Common myeloid progenitor, CD34-positive (primary cell): ENCODE data around the gene ANK3.

Experiments
- CTCF ChIA-PET: fragments of 350-600 bp; sonication (Branson Sonifier 250); formaldehyde crosslinking; loops from one replicate; lab custom pipeline; 2021; ENCODE audit warnings: antibody characterized with exemption; lab: Charles Lee
- POLR2A ChIA-PET: fragments of 350-600 bp; sonication (Branson Sonifier 250); formaldehyde crosslinking; loops from one replicate; lab custom pipeline; 2021; ENCODE audit warnings: antibody characterized with exemption; lab: Charles Lee
- DNase-seq, 3 donors: peaks; one replicate each; pipeline versions ENCODE4 v3.0.0 to v3.0.0-alpha.2; 2013
- H3K27ac ChIP-seq, 2 experiments: 1 replicate in 1 of 2; 2 replicates in 1 of 2; pipeline ENCODE4 v1.7.0; 2013; ENCODE audit warnings: inconsistent platforms in 2 of 2, low read length in 2 of 2, mild to moderate bottlenecking in 2 of 2, low read depth in 1 of 2, moderate library complexity in 1 of 2; ENCODE audit not compliant: severe bottlenecking in 2 of 2, insufficient read depth in 1 of 2, poor library complexity in 1 of 2
- H3K27me3 ChIP-seq, 5 experiments: replicated peaks in 2 of 5; 1 replicate in 3 of 5; 2 replicates in 2 of 5; pipeline versions ENCODE4 v1.6.1 to v1.7.0; 2013; ENCODE audit warnings: low read length in 4 of 5, mild to moderate bottlenecking in 2 of 5, moderate library complexity in 2 of 5, inconsistent platforms in 1 of 5; ENCODE audit not compliant: insufficient read depth in 5 of 5, control insufficient read depth in 4 of 5
- H3K36me3 ChIP-seq, 4 experiments: 1 replicate in 2 of 4; 2 replicates in 2 of 4; pipeline versions ENCODE4 v1.6.1 to v1.7.0; 2013; ENCODE audit warnings: low read length in 3 of 4, control low read depth in 1 of 4, mild to moderate bottlenecking in 1 of 4; ENCODE audit not compliant: control insufficient read depth in 4 of 4, insufficient read depth in 4 of 4
- H3K4me1 ChIP-seq, 4 experiments: 1 replicate in 3 of 4; 2 replicates in 1 of 4; pipeline versions ENCODE4 v1.6.1 to v1.7.1; 2013; ENCODE audit warnings: low read length in 3 of 4, mild to moderate bottlenecking in 3 of 4, control low read depth in 1 of 4, inconsistent platforms in 1 of 4, moderate library complexity in 1 of 4; ENCODE audit not compliant: control insufficient read depth in 4 of 4, insufficient read depth in 4 of 4; ENCODE audit errors: control extremely low read depth in 1 of 4
- H3K4me3 ChIP-seq, 7 experiments: 1 replicate in 4 of 7; 2 replicates in 3 of 7; pipeline versions ENCODE4 v1.5.1 to v1.7.0; 2013; ENCODE audit warnings: mild to moderate bottlenecking in 7 of 7, low read length in 6 of 7, moderate library complexity in 6 of 7, inconsistent platforms in 2 of 7, low read depth in 2 of 7, control low read depth in 1 of 7; ENCODE audit not compliant: insufficient read depth in 4 of 7, control insufficient read depth in 1 of 7; ENCODE audit errors: extremely low read depth in 1 of 7
- H3K9me3 ChIP-seq, 5 experiments: 1 replicate in 4 of 5; 2 replicates in 1 of 5; pipeline versions ENCODE4 v1.6.1 to v1.7.1; 2013; ENCODE audit warnings: low read length in 4 of 5, mild to moderate bottlenecking in 2 of 5, inconsistent platforms in 1 of 5, low read depth in 1 of 5, moderate library complexity in 1 of 5; ENCODE audit not compliant: control insufficient read depth in 4 of 5, insufficient read depth in 2 of 5; ENCODE audit errors: control extremely low read depth in 1 of 5
- WGBS: methylation state at CpG from one replicate; pipeline ENCODE4 v1.1.5; 2013; ENCODE audit not compliant: insufficient coverage; 5-methylcytosine and 5-hydroxymethylcytosine counted together

ANK3 gene

GRCh38 chr10:60368875-60369546 lies 20.7 kb downstream of the ANK3 start:
- no peaks in the 10 kb centered on the region for H3K36me3 ChIP-seq
- no peak overlapping the region for H3K4me3 ChIP-seq
- H3K27ac ChIP-seq = no peak overlapping the region
- ChIA-PET POLR2A (no interaction called here), CTCF (no interaction called here)
- DNase-seq = no peak
- no peaks in the 10 kb centered on the region for H3K4me1 ChIP-seq
- H3K27me3 ChIP-seq = no peaks in the 10 kb centered on the region
- H3K9me3 ChIP-seq = no peaks in the 10 kb centered on the region
- 100% methylated on average over 1 of the region's 5 CpGs for WGBS

- no peak for DNase-seq
- ChIA-PET POLR2A (no interaction called here), CTCF (no interaction called here)
- no peaks in the 10 kb centered on the region for H3K4me1 ChIP-seq
- no CpG with 5 or more reads among the region's 1 CpG for WGBS
- no peaks in the 10 kb centered on the region for H3K36me3 ChIP-seq
- no peaks in the 10 kb centered on the region for H3K9me3 ChIP-seq
- H3K27me3 ChIP-seq = no peaks in the 10 kb centered on the region
- H3K27ac ChIP-seq = no peak overlapping the region
- no peak overlapping the region for H3K4me3 ChIP-seq
Measured at GRCh38 chr10:60367901-60368300, 21.8 kb downstream of the ANK3 start.

GRCh38 chr10:60367431-60367830 lies 22.2 kb downstream of the ANK3 start:
- POLR2A ChIA-PET = no interaction called here
- 71% methylated on average over 1 of the region's 2 CpGs for WGBS
- no peaks in the 10 kb centered on the region for H3K4me1 ChIP-seq
- DNase-seq = no peak
- no peaks in the 10 kb centered on the region for H3K36me3 ChIP-seq
- no peaks in the 10 kb centered on the region for H3K9me3 ChIP-seq
- CTCF ChIA-PET = no interaction called here
- H3K4me3 ChIP-seq = no peak overlapping the region
- H3K27me3 ChIP-seq = no peaks in the 10 kb centered on the region
- H3K27ac ChIP-seq = no peak overlapping the region

GRCh38 chr10:60367024-60367423 lies 22.7 kb downstream of the ANK3 start:
- Histone ChIP-seq H3K27me3 (no peaks in the 10 kb centered on the region), H3K4me1 (no peaks in the 10 kb centered on the region), H3K4me3 (no peak overlapping the region), H3K27ac (no peak overlapping the region), H3K9me3 (no peaks in the 10 kb centered on the region), H3K36me3 (no peaks in the 10 kb centered on the region)
- CTCF ChIA-PET = no interaction called here
- POLR2A ChIA-PET = no interaction called here
- WGBS = 100% methylated on average over 1 of the region's 4 CpGs
- DNase-seq = no peak

- DNase-seq = no peak
- no peaks in the 10 kb centered on the region for H3K27me3 ChIP-seq
- POLR2A ChIA-PET = no interaction called here
- no peak overlapping the region for H3K27ac ChIP-seq
- no peaks in the 10 kb centered on the region for H3K4me1 ChIP-seq
- H3K36me3 ChIP-seq = no peaks in the 10 kb centered on the region
- CTCF ChIA-PET = no interaction called here
- 95% methylated on average over 4 of the region's 8 CpGs for WGBS
- no peak overlapping the region for H3K4me3 ChIP-seq
- no peaks in the 10 kb centered on the region for H3K9me3 ChIP-seq
Measured at GRCh38 chr10:60363187-60363586, 26.5 kb downstream of the ANK3 start.

- WGBS = 92% methylated on average over 6 of the region's 6 CpGs
- DNase-seq = no peak
- ChIA-PET CTCF (no interaction called here), POLR2A (no interaction called here)
- H3K4me3 ChIP-seq = no peak overlapping the region
- H3K27ac ChIP-seq = no peak overlapping the region
- no peaks in the 10 kb centered on the region for H3K4me1 ChIP-seq
- H3K36me3 ChIP-seq = no peaks in the 10 kb centered on the region
- no peaks in the 10 kb centered on the region for H3K9me3 ChIP-seq
- no peaks in the 10 kb centered on the region for H3K27me3 ChIP-seq
Measured at GRCh38 chr10:60362461-60362860, 27.2 kb downstream of the ANK3 start.

GRCh38 chr10:60359066-60359465 lies 30.6 kb downstream of the ANK3 start:
- H3K27me3 ChIP-seq = no peaks in the 10 kb centered on the region
- H3K4me1 ChIP-seq = no peaks in the 10 kb centered on the region
- ChIA-PET POLR2A (no interaction called here), CTCF (no interaction called here)
- H3K9me3 ChIP-seq = no peaks in the 10 kb centered on the region
- H3K36me3 ChIP-seq = no peaks in the 10 kb centered on the region
- DNase-seq = no peak
- H3K4me3 ChIP-seq = no peak overlapping the region
- no peak overlapping the region for H3K27ac ChIP-seq
